ENCODE data around the gene CCDC57.
"Not testable (repeated sequence)": the region's sequence is repeated elsewhere in the genome, so short reads cannot be mapped to it uniquely, and the experiment has no call there.

Gene CCDC57

DNA sequence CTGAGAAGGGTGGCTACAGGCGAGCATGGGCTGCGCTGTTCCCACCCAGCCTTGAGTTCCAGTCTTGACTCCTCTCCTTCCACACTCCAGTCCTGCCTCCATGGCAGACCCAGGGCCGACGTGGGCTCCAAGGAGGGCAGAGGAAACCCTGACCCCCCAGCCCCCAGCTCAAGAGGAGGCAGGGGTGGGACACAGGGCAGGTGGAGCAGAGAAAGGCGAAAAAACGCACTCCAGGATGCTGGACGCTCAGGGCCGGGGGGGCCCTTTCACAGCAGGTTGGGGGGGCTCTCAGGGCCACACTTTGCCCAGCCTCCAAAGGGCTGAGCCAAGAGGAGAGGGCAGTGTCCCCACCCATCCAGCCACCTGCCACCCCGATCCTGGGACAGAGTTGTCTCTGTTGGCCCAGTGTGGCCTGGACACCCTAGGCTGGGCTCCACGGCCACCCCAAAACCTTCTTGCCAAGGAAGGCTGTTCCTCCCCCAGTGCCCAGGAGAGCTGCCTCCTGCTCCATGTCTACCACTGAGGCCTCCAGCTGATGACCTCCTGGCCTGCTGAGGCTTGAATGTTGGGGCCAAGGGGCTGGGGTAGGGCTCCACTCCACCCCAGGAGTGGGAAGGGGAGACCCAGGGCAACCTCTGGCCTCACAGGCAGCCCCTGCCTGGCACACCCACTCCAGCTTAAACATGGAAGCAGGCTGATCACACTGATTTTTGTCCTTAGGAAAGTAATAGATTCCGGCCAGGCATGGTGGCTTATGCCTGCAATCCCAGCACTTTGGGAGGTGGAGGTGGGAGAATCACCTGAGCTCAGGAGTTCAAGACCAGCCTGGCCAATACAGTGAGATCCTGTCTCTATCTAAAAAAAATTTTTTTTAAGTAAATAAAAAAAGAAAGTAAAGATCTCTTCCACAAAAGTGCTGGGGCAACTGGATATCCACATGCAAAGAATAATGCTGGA is 7.4 kb upstream of the CCDC57 start:
- no peak for DNase-seq

DNA sequence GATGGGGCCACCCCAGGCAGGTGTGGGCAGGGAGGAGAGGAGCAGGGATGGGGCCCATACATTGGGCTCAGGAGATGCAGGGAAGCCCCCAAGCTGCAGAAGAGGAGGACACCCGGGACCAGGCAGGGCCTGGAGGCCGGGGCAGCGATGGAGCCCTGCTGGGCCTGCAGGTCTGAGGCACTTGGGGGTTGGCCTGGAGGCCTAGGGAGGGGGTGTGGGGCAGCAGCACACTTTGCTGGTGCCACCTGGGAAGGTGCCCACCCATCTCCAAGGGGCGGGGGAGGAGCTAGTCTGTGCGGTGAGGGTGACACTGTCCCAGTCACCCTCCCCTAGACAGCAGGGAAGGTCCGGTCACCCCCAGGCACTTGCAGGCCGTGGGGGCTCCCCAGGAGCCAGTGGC is 6.4 kb upstream of the CCDC57 start:
- DNase-seq, result no peak

DNA sequence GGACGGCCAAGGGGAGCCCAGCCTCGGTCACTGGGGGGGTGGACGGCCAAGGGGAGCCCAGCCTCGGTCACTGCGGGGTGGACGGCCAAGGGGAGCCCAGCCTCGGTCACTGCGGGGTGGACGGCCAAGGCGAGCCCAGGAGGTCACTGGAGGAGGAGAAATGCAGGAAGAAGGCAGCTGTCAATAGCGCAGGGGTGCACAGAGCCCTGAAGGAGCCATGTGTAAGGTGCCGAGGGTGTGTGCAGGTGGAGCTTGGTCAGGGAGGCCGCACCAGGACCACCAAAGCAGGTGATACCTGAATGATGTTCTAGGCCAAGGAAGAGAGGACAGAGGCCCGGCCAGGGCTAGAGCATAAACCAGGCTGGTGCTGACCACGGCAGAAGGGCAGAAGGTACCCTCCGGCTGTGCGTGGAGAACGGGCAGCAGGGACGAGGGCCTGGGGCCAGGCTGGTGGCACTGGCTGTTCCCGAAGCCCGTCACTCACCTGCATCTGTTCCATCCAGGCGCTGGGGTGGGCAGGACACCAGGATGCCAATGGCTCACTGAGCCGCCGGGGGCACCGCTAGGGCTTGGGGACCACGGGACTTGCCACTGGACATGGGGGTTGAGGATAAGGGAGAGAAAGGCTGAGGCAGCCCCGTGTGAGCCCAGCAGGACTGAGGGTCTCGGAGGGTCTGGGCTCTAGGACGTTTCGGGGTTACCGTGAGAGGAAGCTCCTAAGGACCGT is 5.9 kb upstream of the CCDC57 start:
- DNase-seq, result no peak

DNA sequence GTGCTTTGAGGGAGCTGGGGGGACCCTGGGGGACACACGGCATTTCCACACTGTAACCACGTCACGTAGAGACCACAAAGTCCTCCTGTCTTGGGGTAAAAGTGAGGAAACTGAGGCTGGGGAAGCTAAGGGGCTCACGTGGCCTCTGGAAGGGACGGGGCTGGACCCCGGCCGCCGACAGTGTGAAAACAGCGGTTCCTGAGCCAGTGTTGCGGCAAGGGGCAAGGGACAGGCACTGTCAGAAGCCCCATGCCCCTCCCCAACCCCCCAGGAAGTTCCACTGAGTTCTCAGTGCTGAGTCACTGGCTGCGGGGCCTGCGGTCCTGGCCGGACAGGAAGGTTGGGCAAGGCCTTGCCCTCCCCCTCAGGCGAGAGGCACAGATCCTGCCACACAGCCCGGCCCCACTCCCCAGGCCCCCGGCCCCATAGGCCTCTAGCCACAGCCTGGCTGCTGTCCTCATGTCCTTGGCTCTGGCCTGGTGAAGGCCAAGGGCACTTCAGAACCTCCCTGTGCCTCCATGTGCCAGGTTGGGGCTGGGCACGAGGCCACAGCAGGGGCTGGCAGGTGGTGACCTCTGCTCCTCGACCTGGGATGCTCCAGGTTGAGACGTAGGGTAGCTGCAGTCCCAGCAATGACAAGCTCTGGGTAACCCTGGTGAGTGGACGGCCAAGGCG is 5.0 kb upstream of the CCDC57 start:
- no peak for DNase-seq

DNA sequence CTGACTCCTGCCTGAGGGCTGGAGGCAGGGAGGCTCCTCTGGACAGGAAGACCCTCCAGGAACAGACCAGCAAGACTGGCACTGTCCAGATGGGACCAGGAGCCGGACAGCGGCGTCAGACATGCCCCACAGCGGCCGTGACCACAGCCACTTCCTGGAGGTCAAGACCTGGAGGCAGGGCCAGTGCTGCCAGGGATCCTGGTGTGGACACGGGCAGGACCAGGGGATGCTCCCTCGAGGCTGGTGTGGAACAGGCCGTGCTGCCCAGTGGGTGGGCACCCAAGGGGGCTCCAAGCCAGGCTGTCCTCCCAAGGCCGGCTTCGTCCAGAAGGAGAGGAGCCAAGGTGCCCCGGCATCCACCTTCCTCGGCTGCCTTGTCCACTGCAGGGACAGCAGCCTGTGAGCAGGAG is 4.5 kb upstream of the CCDC57 start:
- DNase-seq, result no peak

DNA sequence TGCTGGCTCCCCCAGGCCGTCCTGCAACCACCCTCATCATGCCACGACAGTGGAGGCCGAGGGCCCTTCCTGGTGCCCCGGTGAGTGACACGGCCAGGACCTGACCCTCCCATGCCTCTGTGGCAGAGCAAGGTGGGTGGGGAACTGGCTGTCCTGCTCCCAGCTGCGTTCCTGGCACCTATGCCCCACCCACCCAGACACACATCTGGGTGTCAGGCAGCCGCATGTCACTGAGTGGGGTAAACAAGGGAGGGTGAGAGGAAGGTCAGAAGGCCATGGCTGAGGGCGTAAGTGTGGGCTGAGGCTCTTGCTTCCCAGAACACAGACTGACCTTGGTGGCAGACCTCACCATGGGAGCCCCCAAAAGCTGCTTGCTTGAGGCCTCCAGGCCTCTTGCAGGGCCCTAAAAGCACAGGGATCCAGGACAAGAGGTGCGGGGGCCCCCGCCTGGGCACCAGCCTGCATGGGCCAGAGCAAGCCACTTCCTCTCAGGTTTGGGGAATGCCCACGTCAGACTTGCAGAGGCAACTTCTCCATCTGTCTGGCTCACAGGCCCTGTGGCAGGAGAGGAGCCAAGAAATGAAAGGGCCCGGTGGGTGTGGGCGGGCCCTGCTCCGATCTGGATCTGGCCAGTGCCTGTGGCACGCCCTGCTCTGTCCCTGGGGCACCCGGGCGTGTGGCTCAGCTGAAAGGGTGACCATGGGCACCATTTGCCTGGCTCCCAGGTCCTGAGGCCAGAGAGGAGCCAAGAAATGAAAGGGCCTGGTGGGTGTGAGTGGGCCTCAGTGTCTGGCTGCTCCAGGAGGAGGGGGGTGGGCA is 3.9 kb upstream of the CCDC57 start:
- no peak for DNase-seq

DNA sequence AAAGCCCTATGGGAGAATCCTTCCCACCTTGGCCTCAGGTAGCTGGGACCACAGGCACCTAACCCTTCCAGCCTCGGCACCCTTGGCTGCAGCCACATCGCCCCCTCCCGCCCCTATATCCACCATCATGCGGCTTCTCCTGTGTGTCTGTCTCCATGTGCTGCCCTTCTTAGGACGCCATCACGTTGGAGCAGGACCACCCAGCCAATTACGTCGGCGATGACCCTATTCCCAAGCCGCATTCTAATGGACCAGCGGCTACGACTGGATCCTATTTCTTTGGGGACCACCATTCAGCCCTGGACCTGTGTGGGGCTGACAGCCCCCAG is 3.3 kb upstream of the CCDC57 start:
- no peak for DNase-seq

DNA sequence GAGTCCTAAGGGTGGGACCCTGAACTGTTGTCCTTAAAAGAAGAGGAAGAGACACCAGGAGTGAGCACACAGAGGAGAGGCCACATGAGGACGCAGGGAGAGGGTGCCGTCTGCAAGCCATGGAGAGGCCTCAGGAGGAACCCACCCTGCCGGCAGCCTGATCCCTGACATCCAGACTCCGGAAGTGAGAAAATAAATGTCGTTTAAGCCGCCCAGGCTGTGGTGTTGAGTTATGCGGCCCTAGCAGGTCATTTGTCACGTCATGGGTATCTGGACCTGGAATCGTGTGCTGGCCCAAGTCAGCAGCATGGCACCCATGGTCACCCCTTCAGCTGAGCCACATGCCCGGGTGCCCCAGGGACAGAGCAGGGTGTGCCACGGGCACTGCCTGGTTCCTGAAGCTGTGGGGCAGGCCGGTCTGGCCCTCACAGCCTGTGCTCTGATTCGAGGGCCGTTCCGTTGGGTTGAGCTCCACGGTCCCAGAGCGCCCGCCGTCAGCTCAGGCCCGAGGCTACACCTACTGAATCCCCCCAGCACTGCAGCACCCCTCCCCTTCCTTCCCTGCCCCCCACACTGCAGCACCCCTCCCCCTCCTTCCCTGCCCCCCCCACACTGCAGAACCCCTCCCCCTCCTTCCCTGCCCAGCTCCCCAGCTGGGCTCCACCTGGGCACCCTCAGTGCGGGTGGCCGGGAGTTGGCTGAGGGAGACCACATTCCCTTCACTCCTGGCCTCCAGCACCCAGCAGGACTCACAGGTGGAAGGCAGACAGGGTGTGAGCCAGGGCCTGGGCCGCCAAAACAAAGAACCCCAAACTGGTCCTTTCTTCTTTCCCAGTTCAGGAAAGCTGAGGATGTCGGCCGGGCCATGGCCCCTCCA is 2.7 kb upstream of the CCDC57 start:
- DNase-seq, result no peak

DNA sequence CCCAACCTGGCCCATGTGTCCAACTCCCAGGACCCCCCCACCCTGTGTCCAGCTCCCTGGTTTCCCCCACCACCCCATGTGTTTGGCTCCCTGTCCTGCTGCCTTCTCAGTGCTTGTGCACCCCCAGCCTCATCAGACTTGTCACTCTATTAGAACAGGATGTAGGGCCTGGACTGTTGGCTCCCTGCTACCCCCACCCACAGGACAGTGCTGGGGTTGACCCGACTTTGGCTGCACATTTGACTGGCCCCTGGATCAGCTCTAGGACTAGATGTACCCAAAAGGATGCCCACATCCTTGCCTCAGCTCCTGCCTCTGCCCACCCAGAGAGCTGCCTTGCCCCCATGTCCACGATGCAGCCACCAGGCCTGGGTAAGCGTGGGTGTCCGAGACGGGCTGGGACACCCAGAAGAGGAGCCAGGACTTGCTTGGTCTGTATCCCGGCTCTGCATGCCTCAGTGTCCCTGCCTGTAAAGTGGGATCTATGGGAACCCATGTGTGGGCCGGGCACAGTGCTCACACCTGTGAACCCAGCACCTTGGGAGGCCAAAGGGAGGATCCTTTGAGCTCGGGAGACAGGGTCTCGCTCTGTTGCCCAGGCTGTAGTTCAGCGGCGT is 1.5 kb upstream of the CCDC57 start:
- DNase-seq, result no peak

DNA sequence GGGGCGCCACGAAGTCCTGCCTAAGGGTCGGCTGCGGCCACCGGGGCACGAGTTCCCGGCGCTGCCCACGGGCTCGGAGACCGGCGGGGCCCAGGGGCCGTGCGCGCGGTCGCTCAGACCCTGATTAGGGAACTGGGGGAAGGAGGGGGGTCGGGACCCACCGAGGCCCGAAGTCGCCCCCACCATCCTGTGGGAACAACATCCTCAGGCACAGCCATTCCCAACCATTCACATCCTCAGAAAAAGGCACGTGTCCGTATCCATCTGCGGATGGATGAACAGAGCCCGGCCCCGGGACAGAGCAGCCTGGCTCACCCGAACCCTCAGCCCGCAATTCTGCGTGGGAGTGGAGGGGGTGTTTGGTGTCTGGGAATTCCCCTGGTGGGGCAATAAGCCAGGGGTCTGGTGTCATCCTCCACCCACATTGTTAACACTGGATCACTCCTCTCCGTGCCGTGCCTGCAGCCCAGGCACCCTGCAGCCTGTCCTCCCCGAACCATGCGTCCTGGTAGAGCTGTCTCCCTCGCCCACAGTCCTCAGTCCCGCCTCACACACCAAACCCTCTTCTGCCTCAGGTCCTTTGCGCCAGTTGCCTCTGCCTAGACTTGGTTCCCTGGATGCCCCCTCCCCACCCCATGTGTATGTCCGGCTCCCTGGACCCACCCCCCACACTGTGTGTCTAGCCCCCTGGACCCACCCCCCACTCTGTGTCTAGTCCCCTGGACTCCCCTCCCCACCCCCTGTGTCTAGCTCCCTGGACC is 789 bp upstream of the CCDC57 start:
- no peak for DNase-seq

DNA sequence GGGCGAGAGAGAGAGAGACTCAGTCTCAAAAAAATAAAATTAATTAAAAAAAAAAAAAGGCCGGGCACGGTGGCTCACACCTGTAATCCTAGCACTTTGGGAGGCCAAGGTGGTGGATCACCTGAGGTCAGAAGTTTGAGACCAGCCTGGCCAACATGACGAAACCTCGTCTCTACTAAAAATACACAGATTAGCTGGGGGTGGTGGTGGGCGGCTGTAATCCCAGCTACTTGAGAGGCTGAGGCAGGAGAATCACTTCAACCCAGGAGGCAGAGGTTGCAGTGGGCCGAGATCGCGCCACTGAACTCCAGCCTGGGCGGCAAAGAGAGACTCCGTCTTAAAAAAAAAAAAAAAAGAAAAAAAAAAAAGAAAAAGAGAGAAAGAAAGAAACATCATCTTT is 2.0 kb downstream of the CCDC57 start:
- not testable (repeated sequence) for DNase-seq

DNA sequence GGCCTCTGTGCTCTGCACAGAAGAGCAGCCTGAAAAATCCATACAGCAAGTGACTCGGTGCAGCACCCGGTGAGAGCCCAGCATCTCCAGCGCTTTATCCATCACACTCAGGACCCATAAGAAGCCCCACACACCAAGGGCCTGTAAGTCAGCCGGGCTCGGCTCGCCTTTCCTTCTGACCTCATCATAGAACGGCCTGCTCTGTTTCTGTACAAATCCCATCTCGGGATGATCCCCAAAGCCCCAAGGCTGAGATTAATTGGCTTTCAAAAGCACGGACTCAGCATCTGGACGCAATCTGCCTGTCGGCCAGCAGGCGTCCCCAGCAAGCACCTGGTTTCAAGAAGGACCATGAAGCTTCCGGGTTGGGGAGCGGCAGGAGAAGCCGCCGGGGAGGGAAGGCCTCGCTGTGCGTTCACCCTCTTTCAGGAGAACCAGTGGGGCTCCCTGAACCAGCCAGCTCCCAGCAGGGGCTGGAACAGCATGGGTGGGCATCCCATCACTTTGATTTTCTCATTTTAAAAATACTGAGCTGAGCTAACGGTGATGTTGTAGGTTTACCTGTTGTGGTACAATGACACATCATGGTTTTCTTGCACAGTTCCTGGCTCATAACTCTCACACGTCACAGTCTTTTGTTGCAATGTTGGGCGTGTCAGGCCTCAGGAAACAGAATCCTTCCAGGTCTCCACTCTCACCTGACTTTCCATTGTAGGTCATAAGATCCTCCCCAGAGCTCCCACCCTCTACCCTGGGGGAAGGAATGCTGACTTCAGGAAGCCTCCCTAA is 6.7 kb downstream of the CCDC57 start:
- DNase-seq, result peak; percentile 60

DNA sequence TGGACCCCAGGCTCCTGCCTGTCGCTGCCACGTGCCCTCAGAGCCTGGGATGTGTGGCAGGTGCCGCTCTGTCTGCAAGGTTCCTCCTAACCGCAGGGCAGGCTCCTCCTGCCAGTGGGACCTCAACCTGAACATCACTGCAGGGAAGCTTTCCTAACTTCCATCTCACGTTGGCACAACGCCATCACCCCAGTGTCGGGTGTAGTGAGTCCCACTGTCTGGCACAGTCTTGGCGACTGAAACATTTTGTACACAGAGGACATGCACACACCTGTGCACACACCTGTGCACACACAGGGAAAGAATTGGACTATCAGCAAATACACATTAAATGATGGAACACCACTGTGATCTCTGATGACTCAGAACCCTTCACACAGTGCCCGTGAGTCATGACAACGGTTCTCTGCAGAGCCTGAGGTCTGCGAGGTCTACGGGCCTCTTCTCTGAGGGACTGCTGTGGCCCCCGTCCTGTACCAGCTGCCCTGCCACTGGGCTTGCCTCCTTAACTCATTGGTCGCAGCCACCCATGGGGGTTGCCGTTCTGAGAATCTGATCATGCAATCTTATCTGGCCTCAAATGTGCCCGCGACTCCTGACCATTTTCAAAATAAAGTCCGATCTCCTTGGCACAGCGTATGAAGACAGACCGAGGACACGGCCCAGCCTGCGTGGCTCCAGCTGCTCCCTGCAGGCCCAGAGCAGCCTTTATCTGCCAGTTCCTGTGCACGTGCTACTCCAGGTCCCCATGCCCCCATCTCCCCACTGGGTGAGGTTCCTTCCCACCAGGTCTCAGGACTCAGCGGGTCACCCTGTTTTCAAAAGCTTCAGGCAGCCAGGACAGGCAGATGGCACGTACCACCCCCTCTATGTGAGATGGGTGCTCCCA is 7.6 kb downstream of the CCDC57 start:
- DNase-seq, result no peak

DNA sequence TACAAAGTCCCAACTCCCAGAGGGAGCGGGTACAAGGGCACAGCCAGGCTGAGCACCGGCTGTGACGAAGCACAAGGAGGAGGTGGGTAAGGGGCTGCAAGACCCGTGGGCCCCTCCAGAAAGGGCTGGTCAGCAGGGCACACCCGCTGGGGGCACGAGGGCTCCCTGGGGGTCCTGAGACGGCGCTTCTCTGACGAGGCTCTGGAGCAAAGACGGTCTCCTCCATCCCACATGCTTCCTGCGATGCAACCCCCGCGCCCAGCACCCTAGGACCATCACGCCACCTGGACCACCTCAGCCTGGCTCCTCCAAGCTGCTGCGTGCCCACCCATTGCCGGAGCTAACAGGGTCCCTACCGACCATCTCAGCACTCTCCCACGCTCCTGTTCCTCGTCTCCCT is 8.7 kb downstream of the CCDC57 start:
- DNase-seq, result no peak

DNA sequence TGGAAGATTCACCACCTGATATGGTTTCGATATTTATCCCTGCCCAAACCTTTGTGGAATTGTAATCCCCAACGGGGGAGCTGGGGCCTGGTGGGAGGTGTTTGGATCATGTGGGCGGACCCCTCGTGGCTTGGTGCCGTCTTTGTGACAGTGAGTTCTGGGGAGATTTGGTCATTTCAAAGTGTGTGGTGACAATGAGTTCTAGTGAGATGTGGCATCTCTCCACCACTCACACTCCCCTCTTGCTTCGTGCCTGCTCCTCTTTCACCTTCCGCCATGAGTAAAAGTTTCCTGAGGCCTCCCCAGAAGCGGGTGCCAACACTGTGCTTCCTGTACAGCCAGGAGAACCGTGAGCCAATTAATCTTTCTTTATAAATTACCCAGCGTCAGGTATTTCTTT is 9.7 kb downstream of the CCDC57 start:
- DNase-seq, result no peak

DNA sequence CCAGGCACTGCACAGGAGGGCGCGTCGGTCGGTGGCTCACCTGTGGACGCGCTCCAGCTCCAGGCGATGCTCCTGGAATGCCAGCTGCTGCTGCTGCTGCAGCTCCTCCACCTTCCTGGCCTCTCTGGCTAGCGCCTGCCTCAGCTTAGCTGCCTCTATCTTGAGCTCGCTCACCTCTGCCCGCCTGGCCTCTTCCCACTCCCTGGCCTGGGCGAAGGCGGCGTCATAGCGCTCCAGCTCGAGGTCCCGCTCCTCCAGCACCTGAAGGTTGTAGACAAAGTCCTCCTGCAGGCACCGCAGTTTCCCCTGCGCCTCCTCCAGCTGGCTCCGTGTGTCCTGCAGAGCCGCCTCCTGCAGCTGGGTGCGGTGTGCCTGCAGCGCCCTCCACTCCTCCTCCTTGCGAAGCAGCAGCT is 11.1 kb downstream of the CCDC57 start:
- DNase-seq, result no peak

DNA sequence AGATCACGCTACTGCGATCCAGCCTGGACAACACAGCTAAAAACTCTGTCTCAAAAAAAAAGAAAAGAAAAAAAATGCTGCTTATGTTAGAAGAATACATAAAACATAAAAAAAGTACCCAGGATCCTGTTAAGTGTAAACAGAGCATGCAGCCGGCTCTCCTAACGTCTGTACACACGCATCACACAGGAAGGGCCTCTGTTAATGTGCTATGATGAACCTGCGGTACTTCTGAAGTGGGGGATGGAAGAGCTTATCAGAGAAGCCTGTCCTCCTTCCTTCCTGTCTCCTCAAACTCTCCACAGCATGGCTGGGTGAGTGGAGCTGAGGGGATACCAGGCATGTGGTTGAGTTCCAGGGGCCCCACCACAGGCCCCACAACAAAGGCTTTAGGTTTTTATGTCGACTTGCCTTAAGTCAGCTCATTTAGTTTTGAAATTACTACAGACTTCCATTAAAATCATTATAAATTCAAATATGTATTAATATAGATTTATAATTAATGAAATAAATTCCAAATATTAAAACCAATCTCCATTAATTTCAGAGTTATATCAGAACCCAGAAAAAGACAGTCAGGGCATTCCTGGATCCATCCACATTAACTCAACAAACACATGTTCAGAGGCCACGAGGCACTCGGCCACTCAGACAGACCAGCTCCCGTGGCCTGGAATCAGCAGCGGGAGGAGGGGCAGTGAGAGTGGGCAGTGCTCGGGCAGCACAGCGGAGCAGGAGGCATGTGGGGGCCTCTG is 11.7 kb downstream of the CCDC57 start:
- DNase-seq, result no peak

DNA sequence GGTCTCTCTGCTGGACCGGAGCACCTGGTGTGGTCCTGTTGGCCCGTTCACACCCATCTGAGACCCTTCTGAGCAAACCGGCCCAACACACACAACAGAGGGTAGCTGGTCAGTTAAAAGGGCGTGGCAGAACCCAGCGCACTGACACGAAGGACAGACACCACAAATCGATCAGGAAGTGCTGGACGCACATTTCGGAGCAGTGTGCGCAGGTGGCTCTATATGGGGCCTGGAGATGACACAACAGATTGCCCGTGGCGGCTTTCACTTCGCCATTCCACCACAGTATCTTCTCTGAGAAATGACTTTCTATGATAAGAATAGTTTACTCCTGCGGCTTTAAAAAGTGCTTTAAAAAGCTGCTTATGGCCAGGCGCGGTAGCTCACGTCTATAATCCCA is 12.5 kb downstream of the CCDC57 start:
- DNase-seq, result no peak

All from NCI-H2029 treated with DMSO at 0.1 percent for 48 hours (cell line).